Lower leg skin (tissue), 4 donors: Measurements from ENCODE around the gene LNX2. TPM values are rescaled to one million over a fixed set of nuclear protein-coding genes. Genes with fewer than 3 reads are reported as not detected.

ENCODE experiments used
- DNase-seq, 2 donors: peaks; one replicate each; pipeline ENCODE4 v3.0.0-alpha.2; 2019; ENCODE audit warnings: low spot score in 2 of 2
- H3K4me3 ChIP-seq: fragments of 200-600 bp; sonication (generic); 2 replicates; pipeline ENCODE4 v1.5.1; 2017; ENCODE audit warnings: mild to moderate bottlenecking, low read depth; ENCODE audit not compliant: poor library complexity, severe bottlenecking
- CTCF ChIP-seq, 3 donors: fragments of 450-650 bp; IDR thresholded peaks; one replicate each; pipeline ENCODE4 v1.5.1; 2016; ENCODE audit warnings: antibody characterized with exemption in 3 of 3, mild to moderate bottlenecking in 3 of 3, moderate library complexity in 2 of 3
- POLR2A ChIP-seq, 2 donors: fragments of 450-650 bp; IDR thresholded peaks; one replicate each; pipeline ENCODE4 v1.6.1; 2016 to 2017; ENCODE audit warnings: antibody characterized with exemption in 2 of 2, mild to moderate bottlenecking in 1 of 2, moderate library complexity in 1 of 2
- WGBS, 2 donors: methylation state at CpG; one replicate each; pipeline ENCODE4 v1.1.5; 2018; 5-methylcytosine and 5-hydroxymethylcytosine counted together
- intact Hi-C: fragments of 100-400 bp; cut with DNase I; formaldehyde crosslinking; loops from one replicate; pipeline ENCODE4 v1.15.0; 2023; ENCODE audit warnings: low total_unique reads
- total RNA-seq, 4 donors: library from RNA; depleted of rRNA; stranded (reverse); fragments of >200 nt; gene quantifications; one replicate each; pipeline ENCODE4 v1.1.0, GENCODE V29; 2016

The LNX2 gene
- total RNA-seq, 4 donors from 2014 or later: 15.8 to 18.2 (median 17.0) TPM

GRCh38 chr13:27657724-27658123 is 37.4 kb upstream of the LNX2 start:
- intact Hi-C loops: no loop called here
- 70 to 78% methylated on average over 2 of the region's 2 CpGs for WGBS, 2 donors
- DNase-seq: no peak
- TF ChIP-seq POLR2A (IDR thresholded peaks at IDR 0.05) (no peak), CTCF (IDR thresholded peaks at IDR 0.05) (no peak)
- no peak overlapping the region for H3K4me3 ChIP-seq

GRCh38 chr13:27654816-27655215 is 34.5 kb upstream of the LNX2 start:
- intact Hi-C loops: no loop called here
- DNase-seq: no peak
- TF ChIP-seq POLR2A (IDR thresholded peaks at IDR 0.05): no peak
- no peak for TF ChIP-seq CTCF (IDR thresholded peaks at IDR 0.05)
- no peak overlapping the region for H3K4me3 ChIP-seq
- 91 to 100% methylated on average over 1 of the region's 1 CpG for WGBS, 2 donors

GRCh38 chr13:27654059-27654458 is 33.7 kb upstream of the LNX2 start:
- intact Hi-C loops: no loop called here
- TF ChIP-seq CTCF (IDR thresholded peaks at IDR 0.05) (no peak), POLR2A (IDR thresholded peaks at IDR 0.05) (no peak)
- WGBS, 2 donors: 50 to 61% methylated on average over 3 of the region's 3 CpGs
- DNase-seq: no peak
- H3K4me3 ChIP-seq: no peak overlapping the region

GRCh38 chr13:27650312-27650711 is 30.0 kb upstream of the LNX2 start:
- WGBS, 2 donors: 95 to 100% methylated on average over 1 of the region's 1 CpG

GRCh38 chr13:27644302-27644701 is 24.0 kb upstream of the LNX2 start:
- TF ChIP-seq CTCF (IDR thresholded peaks at IDR 0.05) (no peak), POLR2A (IDR thresholded peaks at IDR 0.05) (no peak)
- WGBS, 2 donors: 3 to 8% methylated on average over 1 of the region's 1 CpG
- H3K4me3 ChIP-seq: no peak overlapping the region
- intact Hi-C loops: no loop called here
- DNase-seq: no peak

More at GRCh38 chr13:27650312-27650711, 30.0 kb upstream of the LNX2 start:
- no peak overlapping the region for H3K4me3 ChIP-seq
- intact Hi-C loops: no loop called here
- no peak for TF ChIP-seq CTCF (IDR thresholded peaks at IDR 0.05)
- TF ChIP-seq POLR2A (IDR thresholded peaks at IDR 0.05): no peak
- DNase-seq: no peak
